Activated naive CD4-positive, alpha-beta T cell treated with anti-CD3 and anti-CD28 coated beads, Interleukin-2, amount 10 ng/mL, durations not matched to agents 7 days and 5 days (primary cell): ENCODE data around the gene RHEX.

ENCODE experiments used
- CTCF ChIA-PET: fragments of 350-600 bp; sonication (Branson Sonifier 250); formaldehyde crosslinking; loops from one replicate; lab custom pipeline; 2021; ENCODE audit warnings: antibody characterized with exemption; lab: Charles Lee
- DNase-seq: peaks from one replicate; pipeline ENCODE4 v3.0.0-alpha.2; 2020
- H3K27ac Mint-ChIP-seq: one replicate; pipeline ENCODE4 v1.8.0; 2021; ENCODE audit warnings: mild to moderate bottlenecking, moderate library complexity, mixed read lengths
- H3K27me3 Mint-ChIP-seq: one replicate; pipeline ENCODE4 v1.8.0; 2021; ENCODE audit warnings: mild to moderate bottlenecking, mixed read lengths
- H3K36me3 Mint-ChIP-seq: one replicate; pipeline ENCODE4 v1.8.0; 2021; ENCODE audit warnings: mixed read lengths
- H3K4me1 Mint-ChIP-seq: one replicate; pipeline ENCODE4 v1.8.0; 2021; ENCODE audit warnings: mixed read lengths
- H3K4me3 Mint-ChIP-seq: one replicate; pipeline ENCODE4 v1.8.0; 2021; ENCODE audit warnings: mild to moderate bottlenecking, moderate library complexity, mixed read lengths
- H3K9me3 Mint-ChIP-seq: one replicate; pipeline ENCODE4 v1.8.0; 2021; ENCODE audit warnings: mixed read lengths

Gene RHEX

GRCh38 chr1:206101351-206102045 is 48.5 kb downstream of the RHEX start:
- DNase-seq, result no peak
- peaks cover 66% of the 10 kb centered on the region for H3K27me3 Mint-ChIP-seq
- no peaks in the 10 kb centered on the region for H3K4me1 Mint-ChIP-seq
- no peak overlapping the region for H3K4me3 Mint-ChIP-seq
- no peak overlapping the region for H3K27ac Mint-ChIP-seq
- CTCF ChIA-PET, result interaction anchor here (0.6 to 8.9 kb wide), 3 partner anchors 71 to 124 kb away, joined by 3 to 164 read pairs (median 10); no protein-coding TSS in a partner anchor
- no peaks in the 10 kb centered on the region for H3K36me3 Mint-ChIP-seq
- H3K9me3 Mint-ChIP-seq, result no peaks in the 10 kb centered on the region

GRCh38 chr1:206102292-206102936 is 49.4 kb downstream of the RHEX start:
- Mint-ChIP-seq H3K9me3 (no peaks in the 10 kb centered on the region), H3K4me1 (no peaks in the 10 kb centered on the region), H3K27me3 (peaks cover 62% of the 10 kb centered on the region), H3K4me3 (no peak overlapping the region), H3K27ac (no peak overlapping the region), H3K36me3 (no peaks in the 10 kb centered on the region)
- DNase-seq, result no peak
- CTCF ChIA-PET, result interaction anchor here (1.0 to 8.9 kb wide), 4 partner anchors 19 to 125 kb away, joined by 3 to 164 read pairs (median 12); no protein-coding TSS in a partner anchor

- Mint-ChIP-seq H3K9me3 (no peaks in the 10 kb centered on the region), H3K27ac (no peak overlapping the region), H3K4me1 (no peaks in the 10 kb centered on the region)
Observed at GRCh38 chr1:206103979-206104378, 51.0 kb downstream of the RHEX start.

GRCh38 chr1:206105464-206105995 is 52.6 kb downstream of the RHEX start:
- Mint-ChIP-seq H3K27me3 (peaks cover 53% of the 10 kb centered on the region), H3K4me3 (no peak overlapping the region), H3K4me1 (no peaks in the 10 kb centered on the region), H3K9me3 (no peaks in the 10 kb centered on the region), H3K27ac (no peak overlapping the region), H3K36me3 (no peaks in the 10 kb centered on the region)
- CTCF ChIA-PET, result interaction anchor here (0.9 to 8.9 kb wide), 18 partner anchors 8 to 447 kb away, joined by 3 to 164 read pairs (median 6); no protein-coding TSS in a partner anchor
- no peak for DNase-seq

More at GRCh38 chr1:206103979-206104378, 51.0 kb downstream of the RHEX start:
- Mint-ChIP-seq H3K36me3 (no peaks in the 10 kb centered on the region), H3K27me3 (peaks cover 61% of the 10 kb centered on the region), H3K4me3 (no peak overlapping the region)
- no peak for DNase-seq
- CTCF ChIA-PET, result interaction anchor here (1.8 to 8.9 kb wide), 3 partner anchors 9 to 121 kb away, joined by 5 to 164 read pairs (median 13); no protein-coding TSS in a partner anchor

- DNase-seq, result peak; percentile 88
- no peak overlapping the region for H3K27ac Mint-ChIP-seq
- no peaks in the 10 kb centered on the region for H3K4me1 Mint-ChIP-seq
- peaks cover 42% of the 10 kb centered on the region for H3K27me3 Mint-ChIP-seq
- no peak overlapping the region for H3K4me3 Mint-ChIP-seq
- CTCF ChIA-PET, result interaction anchor here (0.6 to 8.9 kb wide), 20 partner anchors 8 to 720 kb away, joined by 3 to 164 read pairs (median 6); no protein-coding TSS in a partner anchor
- H3K36me3 Mint-ChIP-seq, result no peaks in the 10 kb centered on the region
- no peaks in the 10 kb centered on the region for H3K9me3 Mint-ChIP-seq
Observed at GRCh38 chr1:206106328-206107167, 53.6 kb downstream of the RHEX start.

- H3K4me3 Mint-ChIP-seq, result no peak overlapping the region
- DNase-seq, result no peak
- H3K36me3 Mint-ChIP-seq, result no peaks in the 10 kb centered on the region
Observed at GRCh38 chr1:206107168-206107544, 54.2 kb downstream of the RHEX start.

GRCh38 chr1:206108635-206109034 is 55.7 kb downstream of the RHEX start:
- Mint-ChIP-seq H3K9me3 (no peaks in the 10 kb centered on the region), H3K4me3 (no peak overlapping the region), H3K27ac (no peak overlapping the region), H3K4me1 (no peaks in the 10 kb centered on the region), H3K27me3 (peaks cover 38% of the 10 kb centered on the region), H3K36me3 (no peaks in the 10 kb centered on the region)
- no peak for DNase-seq
- CTCF ChIA-PET, result interaction anchor here (0.8 to 8.9 kb wide), 9 partner anchors 16 to 316 kb away, joined by 3 to 164 read pairs (median 5); no protein-coding TSS in a partner anchor

More at GRCh38 chr1:206107168-206107544, 54.2 kb downstream of the RHEX start:
- Mint-ChIP-seq H3K4me1 (no peaks in the 10 kb centered on the region), H3K9me3 (no peaks in the 10 kb centered on the region), H3K27ac (no peak overlapping the region), H3K27me3 (peaks cover 37% of the 10 kb centered on the region)
- CTCF ChIA-PET, result interaction anchor here (1.1 to 8.9 kb wide), 11 partner anchors 27 to 449 kb away, joined by 3 to 164 read pairs (median 7); no protein-coding TSS in a partner anchor

GRCh38 chr1:206109718-206110117 is 56.7 kb downstream of the RHEX start:
- DNase-seq, result no peak
- no peaks in the 10 kb centered on the region for H3K9me3 Mint-ChIP-seq
- no peak overlapping the region for H3K27ac Mint-ChIP-seq
- no peak overlapping the region for H3K4me3 Mint-ChIP-seq
- no peaks in the 10 kb centered on the region for H3K36me3 Mint-ChIP-seq
- H3K27me3 Mint-ChIP-seq, result peaks cover 46% of the 10 kb centered on the region
- CTCF ChIA-PET, result interaction anchor here (0.7 to 8.9 kb wide), 7 partner anchors 22 to 451 kb away, joined by 3 to 164 read pairs (median 5); no protein-coding TSS in a partner anchor
- H3K4me1 Mint-ChIP-seq, result no peaks in the 10 kb centered on the region

- H3K9me3 Mint-ChIP-seq, result no peaks in the 10 kb centered on the region
- CTCF ChIA-PET, result interaction anchor here (1.1 to 8.9 kb wide), 5 partner anchors 76 to 452 kb away, joined by 3 to 164 read pairs (median 5); no protein-coding TSS in a partner anchor
- no peaks in the 10 kb centered on the region for H3K36me3 Mint-ChIP-seq
- H3K27ac Mint-ChIP-seq, result no peak overlapping the region
- peaks cover 48% of the 10 kb centered on the region for H3K27me3 Mint-ChIP-seq
- no peak overlapping the region for H3K4me3 Mint-ChIP-seq
- no peak for DNase-seq
- no peaks in the 10 kb centered on the region for H3K4me1 Mint-ChIP-seq
Observed at GRCh38 chr1:206110161-206110560, 57.2 kb downstream of the RHEX start.

- H3K36me3 Mint-ChIP-seq, result no peaks in the 10 kb centered on the region
- no peak overlapping the region for H3K4me3 Mint-ChIP-seq
- H3K4me1 Mint-ChIP-seq, result no peaks in the 10 kb centered on the region
Observed at GRCh38 chr1:206110820-206111219, 57.8 kb downstream of the RHEX start.

GRCh38 chr1:206111271-206111927 is 58.4 kb downstream of the RHEX start:
- peaks cover 61% of the 10 kb centered on the region for H3K27me3 Mint-ChIP-seq
- H3K4me3 Mint-ChIP-seq, result no peak overlapping the region
- H3K4me1 Mint-ChIP-seq, result peaks cover 2% of the 10 kb centered on the region
- no peaks in the 10 kb centered on the region for H3K36me3 Mint-ChIP-seq
- H3K9me3 Mint-ChIP-seq, result no peaks in the 10 kb centered on the region
- DNase-seq, result no peak
- CTCF ChIA-PET, result interaction anchor here (0.5 to 7.7 kb wide), 4 partner anchors 80 to 627 kb away, joined by 3 to 89 read pairs (median 4); no protein-coding TSS in a partner anchor
- H3K27ac Mint-ChIP-seq, result no peak overlapping the region

More at GRCh38 chr1:206110820-206111219, 57.8 kb downstream of the RHEX start:
- no peak overlapping the region for H3K27ac Mint-ChIP-seq
- no peak for DNase-seq
- H3K9me3 Mint-ChIP-seq, result no peaks in the 10 kb centered on the region
- CTCF ChIA-PET, result interaction anchor here (1.1 to 7.7 kb wide), 5 partner anchors 77 to 452 kb away, joined by 3 to 89 read pairs (median 5); no protein-coding TSS in a partner anchor
- H3K27me3 Mint-ChIP-seq, result peaks cover 55% of the 10 kb centered on the region

GRCh38 chr1:206112600-206113301 is 59.8 kb downstream of the RHEX start:
- Mint-ChIP-seq H3K36me3 (no peaks in the 10 kb centered on the region), H3K27me3 (peaks cover 66% of the 10 kb centered on the region), H3K27ac (no peak overlapping the region), H3K4me3 (no peak overlapping the region), H3K9me3 (no peaks in the 10 kb centered on the region), H3K4me1 (peaks cover 9% of the 10 kb centered on the region)
- no peak for DNase-seq
- CTCF ChIA-PET, result interaction anchor here (7.7 kb wide), 1 partner anchor 128 kb away, joined by 89 read pairs; no protein-coding TSS in a partner anchor
